IPS DF 6.9 (cell line): ENCODE measurements around the gene TMEM255A.

Source experiments
- DNase-seq: peaks from one replicate; pipeline ENCODE4 v3.0.0-alpha.2; 2013; ENCODE audit warnings: low read depth, low spot score
- H3K27ac ChIP-seq: one replicate; pipeline ENCODE4 v1.5.1; 2013; ENCODE audit warnings: low read length, control low read depth
- H3K27me3 ChIP-seq: 2 replicates; pipeline ENCODE4 v1.6.1; 2013; ENCODE audit warnings: mild to moderate bottlenecking, low read length; ENCODE audit not compliant: control insufficient read depth, insufficient read depth
- H3K36me3 ChIP-seq: 2 replicates; pipeline ENCODE4 v1.6.1; 2013; ENCODE audit warnings: low read length; ENCODE audit not compliant: control insufficient read depth, insufficient read depth
- H3K4me1 ChIP-seq: 2 replicates; pipeline ENCODE4 v1.6.1; 2013; ENCODE audit warnings: low read length; ENCODE audit not compliant: control insufficient read depth, insufficient read depth
- H3K4me3 ChIP-seq: 2 replicates; pipeline ENCODE4 v1.5.1; 2013; ENCODE audit warnings: mild to moderate bottlenecking, low read length
- H3K9me3 ChIP-seq: 2 replicates; pipeline ENCODE4 v1.6.1; 2013; ENCODE audit warnings: low read length, inconsistent platforms; ENCODE audit not compliant: control insufficient read depth, insufficient read depth
- WGBS: extraction: QIAGEN DNeasy Blood & Tissue Kit; methylation state at CpG from one replicate; pipeline ENCODE4 v1.1.7; 2013; ENCODE audit warnings: mixed read lengths, missing lambda C conversion rate; ENCODE audit not compliant: insufficient read length, insufficient coverage; 5-methylcytosine and 5-hydroxymethylcytosine counted together

TMEM255A gene

GRCh38 chrX:120244395-120244734 lies 66.9 kb downstream of the TMEM255A start:
- Histone ChIP-seq H3K36me3 (no peaks in the 10 kb centered on the region), H3K4me3 (peak overlapping the region; percentile 83; the same call in 1 of the 2 replicates), H3K27me3 (no peaks in the 10 kb centered on the region), H3K9me3 (no peaks in the 10 kb centered on the region), H3K4me1 (no peaks in the 10 kb centered on the region), H3K27ac (no peak overlapping the region)
- DNase-seq: no peak
- no CpG with 5 or more reads among the region's 16 CpGs for WGBS

- H3K27me3 ChIP-seq: no peaks in the 10 kb centered on the region
- no peaks in the 10 kb centered on the region for H3K36me3 ChIP-seq
- no CpG with 5 or more reads among the region's 5 CpGs for WGBS
- DNase-seq: no peak
- H3K4me1 ChIP-seq: no peaks in the 10 kb centered on the region
- no peak overlapping the region for H3K27ac ChIP-seq
- H3K4me3 ChIP-seq: no peak overlapping the region
- no peaks in the 10 kb centered on the region for H3K9me3 ChIP-seq
Observed at GRCh38 chrX:120242813-120243212, 68.4 kb downstream of the TMEM255A start.

- Histone ChIP-seq H3K36me3 (no peaks in the 10 kb centered on the region), H3K27me3 (no peaks in the 10 kb centered on the region), H3K4me3 (no peak overlapping the region), H3K27ac (no peak overlapping the region), H3K9me3 (no peaks in the 10 kb centered on the region), H3K4me1 (no peaks in the 10 kb centered on the region)
- DNase-seq: no peak
- WGBS: no CpG with 5 or more reads among the region's 4 CpGs
Observed at GRCh38 chrX:120238933-120239332, 72.3 kb downstream of the TMEM255A start.

GRCh38 chrX:120236687-120237479 lies 74.4 kb downstream of the TMEM255A start:
- Histone ChIP-seq H3K4me1 (no peaks in the 10 kb centered on the region), H3K4me3 (no peak overlapping the region), H3K9me3 (no peaks in the 10 kb centered on the region), H3K27ac (no peak overlapping the region), H3K27me3 (no peaks in the 10 kb centered on the region), H3K36me3 (no peaks in the 10 kb centered on the region)
- DNase-seq: no peak
- no CpG with 5 or more reads among the region's 3 CpGs for WGBS

- H3K4me3 ChIP-seq: no peak overlapping the region
- H3K27me3 ChIP-seq: no peaks in the 10 kb centered on the region
- no peaks in the 10 kb centered on the region for H3K4me1 ChIP-seq
- no peak for DNase-seq
- no peak overlapping the region for H3K27ac ChIP-seq
- WGBS: no CpG with 5 or more reads among the region's 6 CpGs
- no peaks in the 10 kb centered on the region for H3K9me3 ChIP-seq
- no peaks in the 10 kb centered on the region for H3K36me3 ChIP-seq
Observed at GRCh38 chrX:120235284-120235683, 76.0 kb downstream of the TMEM255A start.

GRCh38 chrX:120228187-120228908 lies 82.9 kb downstream of the TMEM255A start:
- WGBS: no CpG with 5 or more reads among the region's 9 CpGs
- no peak overlapping the region for H3K27ac ChIP-seq
- H3K27me3 ChIP-seq: no peaks in the 10 kb centered on the region
- H3K4me3 ChIP-seq: no peak overlapping the region
- H3K36me3 ChIP-seq: no peaks in the 10 kb centered on the region
- no peaks in the 10 kb centered on the region for H3K4me1 ChIP-seq
- no peak for DNase-seq
- no peaks in the 10 kb centered on the region for H3K9me3 ChIP-seq

GRCh38 chrX:120224388-120224787 lies 86.9 kb downstream of the TMEM255A start:
- Histone ChIP-seq H3K4me3 (no peak overlapping the region), H3K27me3 (no peaks in the 10 kb centered on the region), H3K27ac (no peak overlapping the region), H3K4me1 (no peaks in the 10 kb centered on the region), H3K9me3 (no peaks in the 10 kb centered on the region), H3K36me3 (no peaks in the 10 kb centered on the region)
- no CpG with 5 or more reads among the region's 4 CpGs for WGBS
- DNase-seq: no peak

- H3K9me3 ChIP-seq: no peaks in the 10 kb centered on the region
- WGBS: no CpG with 5 or more reads among the region's 8 CpGs
- no peak overlapping the region for H3K4me3 ChIP-seq
- DNase-seq: no peak
- no peaks in the 10 kb centered on the region for H3K27me3 ChIP-seq
- no peaks in the 10 kb centered on the region for H3K36me3 ChIP-seq
- no peaks in the 10 kb centered on the region for H3K4me1 ChIP-seq
- no peak overlapping the region for H3K27ac ChIP-seq
Observed at GRCh38 chrX:120223374-120223773, 87.9 kb downstream of the TMEM255A start.

- H3K27me3 ChIP-seq: no peaks in the 10 kb centered on the region
- DNase-seq: peak; percentile 27
- no peak overlapping the region for H3K27ac ChIP-seq
- no CpG with 5 or more reads among the region's 8 CpGs for WGBS
- no peaks in the 10 kb centered on the region for H3K9me3 ChIP-seq
- no peak overlapping the region for H3K4me3 ChIP-seq
- H3K36me3 ChIP-seq: no peaks in the 10 kb centered on the region
- peaks cover 1% of the 10 kb centered on the region; the same call in 1 of the 2 replicates for H3K4me1 ChIP-seq
Observed at GRCh38 chrX:120213438-120214265, 97.6 kb downstream of the TMEM255A start.
